MM.1S (cell line): ENCODE measurements around the gene PLA2G4A.

Source experiments
- CTCF ChIP-seq: fragments of 300-600 bp; sonication (generic); IDR thresholded peaks from 2 replicates; pipeline ENCODE4 v1.5.1; 2016; ENCODE audit warnings: antibody characterized with exemption, low read length, mixed read lengths
- EZH2 ChIP-seq: fragments of 300-600 bp; sonication (generic); optimal IDR thresholded peaks from 2 replicates; pipeline ENCODE3; 2017; ENCODE audit warnings: low read depth, mild to moderate bottlenecking, antibody characterized with exemption, low read length, mixed read lengths

GRCh38 chr1:186859995-186860394 is 31.2 kb downstream of the PLA2G4A start:
- TF ChIP-seq CTCF (no peak), EZH2 (no peak)
